SU-DHL-6 (cell line): Measurements from ENCODE around the gene PRR20G.

Source experiments
- H2AFZ ChIP-seq: fragments of 200-600 bp; sonication (generic); 2 replicates; pipeline ENCODE4 v1.6.1; 2014; ENCODE audit warnings: low read depth, mild to moderate bottlenecking, moderate library complexity, mixed read lengths, antibody characterized with exemption, low read length; ENCODE audit not compliant: severe bottlenecking
- H3F3A ChIP-seq: fragments of 200-600 bp; shearing (Covaris generic); 2 replicates; pipeline ENCODE4 v1.6.0; 2016; ENCODE audit warnings: antibody characterized with exemption, mild to moderate bottlenecking; ENCODE audit not compliant: insufficient read depth
- H3K27ac ChIP-seq: fragments of 200-600 bp; sonication (generic); 2 replicates; pipeline ENCODE4 v1.5.1; 2016; ENCODE audit warnings: low read depth, mild to moderate bottlenecking, low read length, moderate library complexity, mixed read lengths
- H3K27me3 ChIP-seq: fragments of 200-600 bp; sonication (generic), shearing (Covaris generic); 2 replicates; pipeline ENCODE4 v1.6.0; 2014; ENCODE audit warnings: mild to moderate bottlenecking, low read length
- H3K36me3 ChIP-seq: fragments of 200-600 bp; sonication (generic); 2 replicates; pipeline ENCODE4 v1.6.1; 2014; ENCODE audit warnings: mild to moderate bottlenecking, low read length, mixed read lengths
- H3K4me2 ChIP-seq: fragments of 300-600, 200-600 bp; shearing (Covaris generic), sonication (generic); 2 replicates; pipeline ENCODE4 v1.6.0; 2014; ENCODE audit warnings: low read length, low read depth, mild to moderate bottlenecking; ENCODE audit not compliant: poor library complexity, severe bottlenecking
- H3K4me3 ChIP-seq: fragments of 200-600 bp; sonication (generic); 2 replicates; pipeline ENCODE4 v1.5.1; 2014; ENCODE audit warnings: antibody characterized with exemption, low read length, mild to moderate bottlenecking, mixed read lengths; ENCODE audit not compliant: insufficient read depth, poor library complexity, severe bottlenecking
- H3K79me2 ChIP-seq: fragments of 200-600 bp; sonication (generic); 2 replicates; pipeline ENCODE4 v1.6.1; 2014; ENCODE audit warnings: mild to moderate bottlenecking, low read length, moderate library complexity; ENCODE audit not compliant: insufficient read depth
- H3K9ac ChIP-seq: fragments of 200-600 bp; sonication (generic); 2 replicates; pipeline ENCODE4 v1.7.0; 2014; ENCODE audit warnings: mild to moderate bottlenecking, low read length
- H3K9me2 ChIP-seq: fragments of 200-600 bp; sonication (generic); replicated peaks from 2 replicates; pipeline ENCODE4 v1.6.1; 2014; ENCODE audit warnings: low read length; ENCODE audit not compliant: insufficient read depth
- H3K9me3 ChIP-seq: fragments of 200-600 bp; sonication (generic); 2 replicates; pipeline ENCODE4 v1.6.1; 2014; ENCODE audit warnings: low read length, mixed read lengths; ENCODE audit not compliant: insufficient read depth
- H4K20me1 ChIP-seq: fragments of 200-600 bp; sonication (generic); 2 replicates; pipeline ENCODE4 v1.6.1; 2014; ENCODE audit warnings: low read depth, mild to moderate bottlenecking, antibody characterized with exemption, low read length, moderate library complexity, mixed read lengths
- EZH2phosphoT487 ChIP-seq: fragments of 200-600 bp; sonication (generic), shearing (Covaris generic); conservative IDR thresholded peaks from 2 replicates; pipeline ENCODE4 v1.6.1; 2018; ENCODE audit warnings: mild to moderate bottlenecking, antibody characterized with exemption, low read length, moderate library complexity, mixed read lengths
- TF ChIP-seq, protein P1 (sequence below): fragments of 200-600 bp; sonication (generic); IDR thresholded peaks from one replicate; pipeline ENCODE4 v1.5.1; 2017; ENCODE audit warnings: antibody characterized with exemption, mild to moderate bottlenecking, low read length, moderate library complexity; ENCODE audit not compliant: insufficient read depth, poor library complexity, severe bottlenecking

PRR20G gene

DNA sequence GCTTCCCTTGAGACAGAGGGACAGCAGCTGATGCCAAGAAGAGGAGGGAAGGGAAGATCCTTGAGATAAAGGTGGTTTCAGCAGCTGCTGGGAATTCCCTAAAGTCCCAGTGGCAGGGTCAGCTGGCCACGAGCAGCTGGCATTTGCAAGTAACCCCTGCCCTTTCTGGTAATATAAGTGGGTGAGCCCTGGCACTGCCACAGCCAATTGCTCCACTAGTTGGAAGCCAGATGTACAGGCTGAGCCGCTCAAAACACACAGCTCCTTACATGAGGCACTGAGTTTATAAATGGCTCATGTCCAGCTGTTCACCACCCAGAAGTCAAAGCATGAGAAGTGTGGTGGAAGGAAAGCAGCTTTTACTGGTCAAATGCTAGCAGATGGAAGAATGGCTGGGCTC lies 35.4 kb downstream of the PRR20G start:
- Histone ChIP-seq H3K27me3 (no peaks in the 10 kb centered on the region), H3K27ac (no peak overlapping the region), H3K36me3 (no peaks in the 10 kb centered on the region; the same call in 1 of the 2 replicates), H3F3A (no peaks in the 10 kb centered on the region), H2AFZ (no peak overlapping the region), H3K9ac (no peak overlapping the region), H3K4me3 (no peak overlapping the region), H3K4me2 (no peak overlapping the region), H4K20me1 (no peaks in the 10 kb centered on the region), H3K9me2 (no peaks in the 10 kb centered on the region), H3K79me2 (no peaks in the 10 kb centered on the region), H3K9me3 (peaks cover 22% of the 10 kb centered on the region)
- TF ChIP-seq, protein P1, sequence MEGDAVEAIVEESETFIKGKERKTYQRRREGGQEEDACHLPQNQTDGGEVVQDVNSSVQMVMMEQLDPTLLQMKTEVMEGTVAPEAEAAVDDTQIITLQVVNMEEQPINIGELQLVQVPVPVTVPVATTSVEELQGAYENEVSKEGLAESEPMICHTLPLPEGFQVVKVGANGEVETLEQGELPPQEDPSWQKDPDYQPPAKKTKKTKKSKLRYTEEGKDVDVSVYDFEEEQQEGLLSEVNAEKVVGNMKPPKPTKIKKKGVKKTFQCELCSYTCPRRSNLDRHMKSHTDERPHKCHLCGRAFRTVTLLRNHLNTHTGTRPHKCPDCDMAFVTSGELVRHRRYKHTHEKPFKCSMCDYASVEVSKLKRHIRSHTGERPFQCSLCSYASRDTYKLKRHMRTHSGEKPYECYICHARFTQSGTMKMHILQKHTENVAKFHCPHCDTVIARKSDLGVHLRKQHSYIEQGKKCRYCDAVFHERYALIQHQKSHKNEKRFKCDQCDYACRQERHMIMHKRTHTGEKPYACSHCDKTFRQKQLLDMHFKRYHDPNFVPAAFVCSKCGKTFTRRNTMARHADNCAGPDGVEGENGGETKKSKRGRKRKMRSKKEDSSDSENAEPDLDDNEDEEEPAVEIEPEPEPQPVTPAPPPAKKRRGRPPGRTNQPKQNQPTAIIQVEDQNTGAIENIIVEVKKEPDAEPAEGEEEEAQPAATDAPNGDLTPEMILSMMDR: no peak
- no peak for TF ChIP-seq EZH2phosphoT487

GRCh38 chr3:127250032-127250431 lies 37.8 kb downstream of the PRR20G start:
- no peaks in the 10 kb centered on the region; the same call in 1 of the 2 replicates for H3K36me3 ChIP-seq
- no peak overlapping the region for H3K4me2 ChIP-seq
- H2AFZ ChIP-seq: no peak overlapping the region
- TF ChIP-seq, protein P1: no peak
- TF ChIP-seq EZH2phosphoT487: no peak
- no peaks in the 10 kb centered on the region for H4K20me1 ChIP-seq
- no peaks in the 10 kb centered on the region for H3K79me2 ChIP-seq
- no peaks in the 10 kb centered on the region for H3K27me3 ChIP-seq
- H3K9me2 ChIP-seq: no peaks in the 10 kb centered on the region
- H3K27ac ChIP-seq: no peak overlapping the region
- peaks cover 38% of the 10 kb centered on the region for H3K9me3 ChIP-seq
- no peaks in the 10 kb centered on the region for H3F3A ChIP-seq
- no peak overlapping the region for H3K9ac ChIP-seq
- H3K4me3 ChIP-seq: no peak overlapping the region

DNA sequence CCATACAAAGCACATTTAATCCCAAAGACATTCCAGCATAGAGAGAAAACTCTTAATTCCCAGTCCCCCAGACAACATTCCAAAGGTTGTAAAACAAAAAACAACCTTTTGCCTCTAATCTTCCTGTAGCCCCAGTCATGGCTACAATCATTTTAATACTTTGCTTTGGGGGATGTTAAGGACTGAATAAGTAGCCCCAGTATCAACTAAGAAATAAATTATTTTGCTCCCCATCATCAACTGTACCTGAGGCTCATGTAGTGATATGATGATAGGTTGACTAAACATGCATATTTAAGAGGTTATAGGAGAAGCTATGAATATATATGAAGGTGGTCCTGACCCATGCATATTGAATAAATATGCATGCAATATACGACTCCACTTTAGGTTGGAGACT lies 40.6 kb downstream of the PRR20G start:
- Histone ChIP-seq H3K9me3 (peaks cover 38% of the 10 kb centered on the region), H3K27me3 (no peaks in the 10 kb centered on the region), H4K20me1 (no peaks in the 10 kb centered on the region), H3K4me3 (no peak overlapping the region), H3K79me2 (no peaks in the 10 kb centered on the region), H3K9me2 (no peaks in the 10 kb centered on the region), H3K36me3 (no peaks in the 10 kb centered on the region; the same call in 1 of the 2 replicates), H3F3A (no peaks in the 10 kb centered on the region), H2AFZ (no peak overlapping the region), H3K4me2 (no peak overlapping the region), H3K27ac (no peak overlapping the region), H3K9ac (no peak overlapping the region)
- TF ChIP-seq, protein P1: no peak
- no peak for TF ChIP-seq EZH2phosphoT487
